Loucy (cell line): Measurements from ENCODE around the gene TGM2.

ENCODE experiments used
- H2AFZ ChIP-seq: fragments of 200-600 bp; sonication (generic); 2 replicates; pipeline ENCODE4 v1.6.0; 2016; ENCODE audit warnings: antibody characterized with exemption, mild to moderate bottlenecking, low read length, moderate library complexity
- H3F3A ChIP-seq: fragments of 200-600 bp; 2 replicates; pipeline ENCODE4 v1.6.0; 2016; ENCODE audit warnings: antibody characterized with exemption, low read depth, mild to moderate bottlenecking
- H3K27me3 ChIP-seq: fragments of 200-600 bp; sonication (generic); 2 replicates; pipeline ENCODE4 v1.6.1; 2014; ENCODE audit warnings: low read length, mild to moderate bottlenecking; ENCODE audit not compliant: insufficient read depth, poor library complexity, severe bottlenecking
- H3K36me3 ChIP-seq: fragments of 200-600 bp; sonication (generic); 2 replicates; pipeline ENCODE4 v1.6.1; 2016; ENCODE audit warnings: low read length; ENCODE audit not compliant: insufficient read depth
- H3K4me1 ChIP-seq: fragments of 200-600 bp; sonication (generic); 2 replicates; pipeline ENCODE4 v1.5.1; 2014; ENCODE audit warnings: low read length, mild to moderate bottlenecking; ENCODE audit not compliant: insufficient read depth, poor library complexity, severe bottlenecking
- H3K4me2 ChIP-seq: fragments of 200-600 bp; sonication (generic); 2 replicates; pipeline ENCODE4 v1.6.0; 2014; ENCODE audit warnings: antibody characterized with exemption, low read length, low read depth, mild to moderate bottlenecking; ENCODE audit not compliant: poor library complexity, severe bottlenecking
- H3K4me3 ChIP-seq: fragments of 200-600 bp; sonication (generic); 2 replicates; pipeline ENCODE4 v1.5.1; 2014; ENCODE audit warnings: low read length, mild to moderate bottlenecking, mixed read lengths; ENCODE audit not compliant: poor library complexity, severe bottlenecking
- H3K79me2 ChIP-seq: fragments of 200-600 bp; sonication (generic); 2 replicates; pipeline ENCODE4 v1.6.1; 2014; ENCODE audit warnings: low read length; ENCODE audit not compliant: insufficient read depth
- H3K9ac ChIP-seq: fragments of 200-600 bp; sonication (generic); 2 replicates; pipeline ENCODE4 v1.6.0; 2014; ENCODE audit warnings: mild to moderate bottlenecking, low read depth, low read length, moderate library complexity; ENCODE audit not compliant: poor library complexity, severe bottlenecking
- H3K9me2 ChIP-seq: fragments of 200-600 bp; sonication (generic); replicated peaks from 2 replicates; pipeline ENCODE4 v1.6.1; 2016; ENCODE audit warnings: low read depth, low read length, mixed read lengths
- H3K9me3 ChIP-seq: fragments of 200-600 bp; sonication (generic); 2 replicates; pipeline ENCODE4 v1.6.1; 2014; ENCODE audit warnings: mild to moderate bottlenecking, antibody characterized with exemption, low read length, low read depth; ENCODE audit not compliant: insufficient read depth
- H4K20me1 ChIP-seq: fragments of 200-600 bp; sonication (generic); 2 replicates; pipeline ENCODE4 v1.6.0; 2014; ENCODE audit warnings: antibody characterized with exemption, low read length, mild to moderate bottlenecking; ENCODE audit not compliant: insufficient read depth, poor library complexity, severe bottlenecking
- CTCF ChIP-seq: fragments of 200-600 bp; sonication (generic); conservative IDR thresholded peaks from 2 replicates; pipeline ENCODE4 v1.5.1; 2014; ENCODE audit warnings: mild to moderate bottlenecking, antibody characterized with exemption, low read length
- EZH2phosphoT487 ChIP-seq: fragments of 200-600 bp; IDR thresholded peaks from 2 replicates; pipeline ENCODE4 v1.6.1; 2018; ENCODE audit warnings: antibody characterized with exemption, mild to moderate bottlenecking, moderate library complexity, borderline replicate concordance

Gene TGM2

DNA sequence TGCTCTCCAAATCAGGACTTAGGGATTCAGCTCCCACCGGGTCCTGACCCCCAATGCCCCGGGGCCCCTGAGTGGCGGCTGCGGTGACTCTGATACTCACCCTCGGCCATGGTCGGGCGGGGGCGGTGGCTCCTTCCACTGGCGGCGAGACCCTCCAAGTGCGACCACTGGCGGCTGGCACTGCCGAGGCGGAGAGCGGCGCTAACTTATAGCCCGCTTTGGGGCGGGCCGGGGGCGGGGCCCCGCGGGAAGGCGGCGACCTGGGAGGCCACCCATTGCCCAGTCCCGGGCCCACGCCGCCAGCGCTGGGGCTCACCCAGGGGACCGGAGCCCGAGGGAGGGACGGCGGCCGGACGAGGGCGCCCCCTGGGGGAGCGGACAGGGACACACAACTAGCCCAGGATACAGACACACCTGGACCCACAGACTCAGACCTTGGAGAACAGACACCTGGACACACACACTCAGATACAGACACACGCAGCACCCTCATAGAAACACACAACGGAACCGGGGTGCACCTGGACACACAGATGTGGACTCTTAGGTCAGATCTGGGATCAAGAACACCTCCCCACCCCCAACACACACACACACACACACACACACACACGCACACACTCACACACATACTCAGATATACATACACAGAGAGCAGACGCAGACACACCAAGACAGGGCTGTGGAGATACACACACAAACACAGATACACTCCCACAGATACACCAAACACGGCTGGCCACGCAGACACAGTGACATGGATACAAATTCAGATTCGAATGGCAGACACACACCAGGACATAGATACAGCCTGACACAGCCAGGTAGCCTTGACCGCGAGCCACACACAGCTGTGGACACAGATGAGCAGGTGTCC is at the start of gene TGM2:
TSS of gene TGM2 (minus strand) at position 182 of the 877 bp plus-strand sequence. CDS start at position 110, 72 bp downstream.
- TF ChIP-seq EZH2phosphoT487 (no peak), CTCF (peak; percentile 72)
- Histone ChIP-seq H3K79me2 (no peaks in the 10 kb centered on the region), H4K20me1 (no peaks in the 10 kb centered on the region), H3K27me3 (no peaks in the 10 kb centered on the region), H3K9ac (no peak within 1 kb of the TSS), H3K4me2 (no peak within 1 kb of the TSS), H3K4me1 (no peaks in the 10 kb centered on the region), H3K9me3 (no peaks in the 10 kb centered on the region), H3F3A (no peaks in the 10 kb centered on the region), H2AFZ (no peak within 1 kb of the TSS), H3K4me3 (no peak within 1 kb of the TSS), H3K36me3 (no peaks in the 10 kb centered on the region), H3K9me2 (no peaks in the 10 kb centered on the region)

GRCh38 chr20:38214256-38215193 is 49.5 kb upstream of the TGM2 start:
- no peak overlapping the region for H3K9ac ChIP-seq
- H3K9me2 ChIP-seq, result no peaks in the 10 kb centered on the region
- H3K4me2 ChIP-seq, result no peak overlapping the region
- H3K4me1 ChIP-seq, result no peaks in the 10 kb centered on the region
- no peaks in the 10 kb centered on the region for H3K9me3 ChIP-seq
- H3K79me2 ChIP-seq, result no peaks in the 10 kb centered on the region
- H2AFZ ChIP-seq, result no peak overlapping the region
- no peaks in the 10 kb centered on the region for H3K36me3 ChIP-seq
- H3K27me3 ChIP-seq, result no peaks in the 10 kb centered on the region
- H3K4me3 ChIP-seq, result no peak overlapping the region
- H3F3A ChIP-seq, result no peaks in the 10 kb centered on the region
- no peak; the same call in 1 of the 2 replicates for TF ChIP-seq CTCF
- no peak for TF ChIP-seq EZH2phosphoT487
- no peaks in the 10 kb centered on the region for H4K20me1 ChIP-seq

GRCh38 chr20:38213607-38213940 is 48.5 kb upstream of the TGM2 start:
- Histone ChIP-seq H3K27me3 (no peaks in the 10 kb centered on the region), H4K20me1 (no peaks in the 10 kb centered on the region), H3K79me2 (no peaks in the 10 kb centered on the region), H3K9me3 (no peaks in the 10 kb centered on the region), H3K4me1 (no peaks in the 10 kb centered on the region), H2AFZ (no peak overlapping the region), H3K4me3 (no peak overlapping the region), H3K9me2 (no peaks in the 10 kb centered on the region), H3K9ac (no peak overlapping the region), H3F3A (no peaks in the 10 kb centered on the region), H3K4me2 (no peak overlapping the region), H3K36me3 (no peaks in the 10 kb centered on the region)
- TF ChIP-seq EZH2phosphoT487, result no peak
- no peak for TF ChIP-seq CTCF
